Endometrial microvascular endothelial cells (primary cell): Measurements from ENCODE around the gene RSBN1L. TPM values are rescaled to one million over a fixed set of nuclear protein-coding genes. Genes with fewer than 3 reads are reported as not detected.
"Not testable (repeated sequence)": the region's sequence is repeated elsewhere in the genome, so short reads cannot be mapped to it uniquely, and the experiment has no call there.

Experiments used
- in situ Hi-C: cut with HindIII; loops from 2 replicates; pipeline ENCODE4 v1.10.0; 2017; ENCODE audit warnings: low sequenced_read_pairs, low pct_unique_long_range_greater_than_20kb; ENCODE audit errors: inconsistent ontology term
- total RNA-seq: library from RNA; depleted of rRNA; stranded (reverse); fragments of >200 nt; gene quantifications from one replicate; pipeline ENCODE4 v1.2.3, GENCODE V29; 2015; ENCODE audit errors: inconsistent ontology term

Gene RSBN1L
- total RNA-seq, 1 donor from 2014 or later: 25.8 TPM

GRCh38 chr7:77757589-77757988, 61.3 kb downstream of the RSBN1L start:
- in situ Hi-C loops: no loop called here

- in situ Hi-C loops: no loop called here
Measured at GRCh38 chr7:77759294-77759889, 63.1 kb downstream of the RSBN1L start.

- in situ Hi-C loops: no loop called here
Measured at GRCh38 chr7:77760809-77761453, 64.7 kb downstream of the RSBN1L start.

GRCh38 chr7:77765481-77765880, 69.2 kb downstream of the RSBN1L start:
- in situ Hi-C loops: no loop called here

- in situ Hi-C loops: no loop called here
Measured at GRCh38 chr7:77765906-77766800, 69.9 kb downstream of the RSBN1L start.

GRCh38 chr7:77766801-77767605, 70.7 kb downstream of the RSBN1L start:
- in situ Hi-C loops: no loop called here

- in situ Hi-C loops: no loop called here
Measured at GRCh38 chr7:77770316-77770715, 74.1 kb downstream of the RSBN1L start.

- in situ Hi-C loops: no loop called here
Measured at GRCh38 chr7:77771901-77772300, 75.6 kb downstream of the RSBN1L start.

GRCh38 chr7:77778535-77778934, 82.3 kb downstream of the RSBN1L start:
- in situ Hi-C loops: no loop called here

- in situ Hi-C loops: no loop called here
Measured at GRCh38 chr7:77782383-77782782, 86.1 kb downstream of the RSBN1L start.

GRCh38 chr7:77783111-77783510, 86.9 kb downstream of the RSBN1L start:
- in situ Hi-C loops: no loop called here

- in situ Hi-C loops: no loop called here
Measured at GRCh38 chr7:77783545-77783944, 87.3 kb downstream of the RSBN1L start.

- in situ Hi-C loops: not testable (repeated sequence)
Measured at GRCh38 chr7:77784426-77784825, 88.2 kb downstream of the RSBN1L start.

GRCh38 chr7:77786018-77786417, 89.8 kb downstream of the RSBN1L start:
- in situ Hi-C loops: no loop called here

GRCh38 chr7:77786741-77787140, 90.5 kb downstream of the RSBN1L start:
- in situ Hi-C loops: no loop called here

- in situ Hi-C loops: no loop called here
Measured at GRCh38 chr7:77788327-77788902, 92.2 kb downstream of the RSBN1L start.

- in situ Hi-C loops: no loop called here
Measured at GRCh38 chr7:77791336-77791735, 95.1 kb downstream of the RSBN1L start.

- in situ Hi-C loops: no loop called here
Measured at GRCh38 chr7:77791956-77792355, 95.7 kb downstream of the RSBN1L start.

GRCh38 chr7:77794000-77794399, 97.7 kb downstream of the RSBN1L start:
- in situ Hi-C loops: no loop called here
